ENCODE data around the gene TRAF1. TPM values are rescaled to one million over a fixed set of nuclear protein-coding genes. Genes with fewer than 3 reads are reported as not detected.

TRAF1 gene
- total and polyA plus RNA-seq, 10 of the 15 experiments (the other 5 are each of a cell fraction or from before 2014, with no cell fraction given): 13.8 to 163 (median 128) TPM

DNA sequence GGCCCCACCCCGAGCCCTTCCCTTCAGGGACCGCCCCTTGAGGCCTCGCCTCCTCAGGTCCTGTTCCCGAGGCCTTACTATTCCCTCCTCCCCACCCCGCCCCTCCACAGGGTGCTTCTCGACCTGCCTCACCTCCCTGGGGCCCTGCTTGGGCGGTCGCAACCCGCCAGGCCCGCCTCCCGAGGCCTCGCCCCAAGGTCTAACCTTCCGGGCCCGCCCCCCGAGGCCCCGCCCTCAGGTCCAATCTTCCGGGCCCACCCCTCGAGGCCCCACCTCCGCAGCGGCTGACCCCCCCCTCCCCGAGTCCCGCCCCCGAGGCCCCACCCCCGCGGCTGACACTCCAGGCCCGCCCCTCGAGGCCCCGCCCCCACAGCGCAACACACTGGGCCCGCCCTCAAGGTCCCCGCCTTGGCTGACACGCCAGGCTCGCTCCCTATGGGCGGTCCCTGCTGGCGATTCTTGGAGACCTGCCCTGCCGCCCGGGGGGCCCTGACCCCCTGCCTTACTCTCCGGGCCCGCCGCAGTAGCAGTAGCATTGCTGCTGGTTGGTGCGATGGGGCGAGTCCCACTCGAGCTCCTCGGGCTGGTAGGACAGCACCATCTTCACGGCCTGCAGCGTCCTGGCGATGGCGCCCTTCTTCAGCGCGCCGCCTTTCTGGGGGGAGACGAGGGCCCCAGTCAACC, 57.8 kb downstream of the TRAF1 start:
- Histone ChIP-seq H2AFZ (ENCODE audit: control insufficient read depth, low read depth, low read length) (peak overlapping the region; percentile 89), H3K27me3 (replicated peaks in 1 of 2; ENCODE audit: control insufficient read depth in 2 of 2, insufficient read depth in 2 of 2, low read length in 1 of 2) (no peaks in the 10 kb centered on the region), H3K36me3 (ENCODE audit: control insufficient read depth in 2 of 2, insufficient read depth in 2 of 2, low read length in 1 of 2) (peaks cover 16 to 33% of the 10 kb centered on the region in 2 experiments), H3K4me2 (ENCODE audit: control insufficient read depth, insufficient read depth) (peak overlapping the region; percentile 94), H3K4me1 (ENCODE audit: control insufficient read depth, insufficient read depth, low read length) (peaks cover 11% of the 10 kb centered on the region), H3K9ac (ENCODE audit: control insufficient read depth, insufficient read depth, low read length) (peak overlapping the region; percentile 50; the same call in 1 of the 2 replicates), H4K20me1 (ENCODE audit: control insufficient read depth, insufficient read depth) (no peaks in the 10 kb centered on the region), H3K79me2 (ENCODE audit: control insufficient read depth, insufficient read depth, low read length) (no peaks in the 10 kb centered on the region; the same call in none of the 2 replicates), H3K9me3 (replicated peaks; ENCODE audit: control insufficient read depth, insufficient read depth, low read length) (no peaks in the 10 kb centered on the region), H3K27ac (ENCODE audit: control insufficient read depth, insufficient read depth) (peak overlapping the region; percentile 61), H3K4me3 (peak overlapping the region; percentile 73)
- FAIRE-seq (no peak), DNase-seq (ENCODE audit: low read depth, low spot score) (peak; percentile 77), ATAC-seq (peak; percentile 96)
- in situ Hi-C loops (cut with MboI) (no loop called here), intact Hi-C loops (cut with micrococcal nuclease; ENCODE audit: unreplicated experiment) (loop anchor here (2.0 kb wide), 2 partner anchors 26 to 68 kb away; partner anchors contain the start of gene PSMD5)
- SMC1A ChIA-PET (ENCODE audit: uncharacterized antibody, unreplicated experiment): interaction anchor here (0.7 to 4.6 kb wide), 17 partner anchors 17 to 203 kb away, joined by 3 to 57 read pairs (median 4); no protein-coding TSS in a partner anchor
- no TSS peak for BruUV-seq (replicated peaks)
- 2% methylated on average over 28 of the region's 52 CpGs for WGBS (ENCODE audit: insufficient coverage, insufficient replicate concordance, low lambda C conversion rate, missing lambda C conversion rate)
- RAD21 ChIA-PET (ENCODE audit: unreplicated experiment): interaction anchor here (0.6 to 3.7 kb wide), 17 partner anchors 19 to 191 kb away, joined by 3 to 34 read pairs (median 5); partner anchors contain the start of genes FBXW2 and TRAF1
- POLR2A ChIA-PET: interaction anchor here (0.7 to 2.4 kb wide), 9 partner anchors 10 to 109 kb away, joined by 3 to 11 read pairs (median 3); partner anchors contain the start of gene TRAF1
- CTCF ChIA-PET: interaction anchor here (0.5 to 6.0 kb wide), 25 partner anchors 16 to 409 kb away, joined by 3 to 70 read pairs (median 4); partner anchors contain the start of gene TRAF1
- no peak for TF ChIP-seq CREB1 (IDR thresholded peaks at IDR 0.05; ENCODE audit: low read depth)
- peak; percentile 72 for TF ChIP-seq IKZF1 (conservative IDR thresholded peaks at IDR 0.05)
- peak; percentile 66 for TF ChIP-seq LARP7 (IDR thresholded peaks at IDR 0.05)
- TF ChIP-seq RB1 (IDR thresholded peaks at IDR 0.05; ENCODE audit: borderline replicate concordance): peak; percentile 86; the same call in 1 of the 2 replicates
- TF ChIP-seq SMAD1 (IDR thresholded peaks at IDR 0.05; ENCODE audit: low read depth, partially characterized antibody): no peak
- no peak for TF ChIP-seq ZNF274 (IDR thresholded peaks at IDR 0.05; ENCODE audit: insufficient read depth, insufficient read length)
- TF ChIP-seq, protein P1, sequence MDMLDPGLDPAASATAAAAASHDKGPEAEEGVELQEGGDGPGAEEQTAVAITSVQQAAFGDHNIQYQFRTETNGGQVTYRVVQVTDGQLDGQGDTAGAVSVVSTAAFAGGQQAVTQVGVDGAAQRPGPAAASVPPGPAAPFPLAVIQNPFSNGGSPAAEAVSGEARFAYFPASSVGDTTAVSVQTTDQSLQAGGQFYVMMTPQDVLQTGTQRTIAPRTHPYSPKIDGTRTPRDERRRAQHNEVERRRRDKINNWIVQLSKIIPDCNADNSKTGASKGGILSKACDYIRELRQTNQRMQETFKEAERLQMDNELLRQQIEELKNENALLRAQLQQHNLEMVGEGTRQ (IDR thresholded peaks at IDR 0.05; ENCODE audit: borderline replicate concordance, low read depth, low read length): no peak
- no peak for TF ChIP-seq SIX5 (IDR thresholded peaks at IDR 0.05; ENCODE audit: low read depth, low read length, severe bottlenecking)
- no peak for TF ChIP-seq NFYB (IDR thresholded peaks at IDR 0.05; ENCODE audit: insufficient read depth, low read depth, low read length)
- TF ChIP-seq POLR2AphosphoS5 (IDR thresholded peaks at IDR 0.05; ENCODE audit: low read length): no peak; the same call in 1 of the 2 replicates
- TF ChIP-seq PML (IDR thresholded peaks at IDR 0.05; ENCODE audit: low read length): no peak
- 0 out of 2 replicates have a peak, but pooled peaks have one; percentile 63 for TF ChIP-seq STAT1 (conservative IDR thresholded peaks at IDR 0.05)
- peak; percentile 43 for TF ChIP-seq RAD21 (IDR thresholded peaks at IDR 0.05; ENCODE audit: insufficient read depth, low read depth, low read length)
- peak; percentile 55; the same call in 1 of the 2 replicates for TF ChIP-seq SMAD5 (IDR thresholded peaks at IDR 0.05; ENCODE audit: low read depth)
- TF ChIP-seq, protein P2, sequence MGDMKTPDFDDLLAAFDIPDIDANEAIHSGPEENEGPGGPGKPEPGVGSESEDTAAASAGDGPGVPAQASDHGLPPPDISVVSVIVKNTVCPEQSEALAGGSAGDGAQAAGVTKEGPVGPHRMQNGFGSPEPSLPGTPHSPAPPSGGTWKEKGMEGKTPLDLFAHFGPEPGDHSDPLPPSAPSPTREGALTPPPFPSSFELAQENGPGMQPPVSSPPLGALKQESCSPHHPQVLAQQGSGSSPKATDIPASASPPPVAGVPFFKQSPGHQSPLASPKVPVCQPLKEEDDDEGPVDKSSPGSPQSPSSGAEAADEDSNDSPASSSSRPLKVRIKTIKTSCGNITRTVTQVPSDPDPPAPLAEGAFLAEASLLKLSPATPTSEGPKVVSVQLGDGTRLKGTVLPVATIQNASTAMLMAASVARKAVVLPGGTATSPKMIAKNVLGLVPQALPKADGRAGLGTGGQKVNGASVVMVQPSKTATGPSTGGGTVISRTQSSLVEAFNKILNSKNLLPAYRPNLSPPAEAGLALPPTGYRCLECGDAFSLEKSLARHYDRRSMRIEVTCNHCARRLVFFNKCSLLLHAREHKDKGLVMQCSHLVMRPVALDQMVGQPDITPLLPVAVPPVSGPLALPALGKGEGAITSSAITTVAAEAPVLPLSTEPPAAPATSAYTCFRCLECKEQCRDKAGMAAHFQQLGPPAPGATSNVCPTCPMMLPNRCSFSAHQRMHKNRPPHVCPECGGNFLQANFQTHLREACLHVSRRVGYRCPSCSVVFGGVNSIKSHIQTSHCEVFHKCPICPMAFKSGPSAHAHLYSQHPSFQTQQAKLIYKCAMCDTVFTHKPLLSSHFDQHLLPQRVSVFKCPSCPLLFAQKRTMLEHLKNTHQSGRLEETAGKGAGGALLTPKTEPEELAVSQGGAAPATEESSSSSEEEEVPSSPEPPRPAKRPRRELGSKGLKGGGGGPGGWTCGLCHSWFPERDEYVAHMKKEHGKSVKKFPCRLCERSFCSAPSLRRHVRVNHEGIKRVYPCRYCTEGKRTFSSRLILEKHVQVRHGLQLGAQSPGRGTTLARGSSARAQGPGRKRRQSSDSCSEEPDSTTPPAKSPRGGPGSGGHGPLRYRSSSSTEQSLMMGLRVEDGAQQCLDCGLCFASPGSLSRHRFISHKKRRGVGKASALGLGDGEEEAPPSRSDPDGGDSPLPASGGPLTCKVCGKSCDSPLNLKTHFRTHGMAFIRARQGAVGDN (IDR thresholded peaks at IDR 0.05): no peak; the same call in 1 of the 2 replicates
- TF ChIP-seq, protein P3, sequence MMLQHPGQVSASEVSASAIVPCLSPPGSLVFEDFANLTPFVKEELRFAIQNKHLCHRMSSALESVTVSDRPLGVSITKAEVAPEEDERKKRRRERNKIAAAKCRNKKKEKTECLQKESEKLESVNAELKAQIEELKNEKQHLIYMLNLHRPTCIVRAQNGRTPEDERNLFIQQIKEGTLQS (IDR thresholded peaks at IDR 0.05; ENCODE audit: borderline replicate concordance, extremely low read depth, low read depth, low read length): no peak
- no peak for TF ChIP-seq MTA2 (IDR thresholded peaks at IDR 0.05; ENCODE audit: low read depth)
- no peak for TF ChIP-seq IRF4 (IDR thresholded peaks at IDR 0.05; ENCODE audit: low read depth, low read length)
- TF ChIP-seq SIN3A (IDR thresholded peaks at IDR 0.05; ENCODE audit: low read depth, low read length): 0 out of 2 replicates have a peak, but pooled peaks have one; percentile 32
